Measurements from ENCODE around the gene SLC41A1. TPM values are rescaled to one million over a fixed set of nuclear protein-coding genes. Genes with fewer than 3 reads are reported as not detected.

The SLC41A1 gene
- total RNA-seq, 2 donors from 2014 or later = 17.1 to 32.8 TPM

- peaks cover 8% of the 10 kb centered on the region for H3K27me3 ChIP-seq (ENCODE audit: control insufficient read depth, insufficient read depth, low read length, poor library complexity, severe bottlenecking)
- Mint-ChIP-seq H3K27ac (peak overlapping the region; percentile 83), H3K9me3 (no peaks in the 10 kb centered on the region), H3K36me3 (ENCODE audit: low read depth) (peaks cover 19% of the 10 kb centered on the region), H3K27me3 (ENCODE audit: insufficient read depth) (peaks cover 17% of the 10 kb centered on the region), H3K4me1 (peaks cover 29% of the 10 kb centered on the region), H3K4me3 (no peak overlapping the region)
- no peak overlapping the region for H3K9ac ChIP-seq (ENCODE audit: extremely low read depth, low read length, poor library complexity, severe bottlenecking)
- no peak overlapping the region for H3K27ac ChIP-seq (ENCODE audit: low read depth, low read length)
- no peaks in the 10 kb centered on the region for H3K4me1 ChIP-seq (ENCODE audit: control insufficient read depth, insufficient read depth, low read length)
- H3K9me3 ChIP-seq (ENCODE audit: control insufficient read depth, low read length) = no peaks in the 10 kb centered on the region
- 71 to 95% methylated on average over 1 to 12 of the region's 12 CpGs for WGBS, 2 experiments (ENCODE audit: insufficient coverage in 1 of 2, insufficient read length in 1 of 2)
- no peak overlapping the region for H3K4me3 ChIP-seq (ENCODE audit: low read length)
- peak; percentile 72 for TF ChIP-seq CTCF (conservative IDR thresholded peaks at IDR 0.05)
- H3K36me3 ChIP-seq (ENCODE audit: control insufficient read depth, insufficient read depth, low read length) = peaks cover 12% of the 10 kb centered on the region
- peak; percentile 81 for DNase-seq
Measured at GRCh38 chr1:205810448-205811157, 2.4 kb downstream of the SLC41A1 start.

- Histone ChIP-seq H3K9ac (ENCODE audit: extremely low read depth, low read length, poor library complexity, severe bottlenecking) (no peak overlapping the region), H3K36me3 (ENCODE audit: control insufficient read depth, insufficient read depth, low read length) (peaks cover 12% of the 10 kb centered on the region), H3K4me1 (ENCODE audit: control insufficient read depth, insufficient read depth, low read length) (no peaks in the 10 kb centered on the region), H3K27me3 (ENCODE audit: control insufficient read depth, insufficient read depth, low read length, poor library complexity, severe bottlenecking) (peaks cover 8% of the 10 kb centered on the region), H3K27ac (ENCODE audit: low read depth, low read length) (no peak overlapping the region), H3K4me3 (ENCODE audit: low read length) (no peak overlapping the region), H3K9me3 (ENCODE audit: control insufficient read depth, low read length) (no peaks in the 10 kb centered on the region)
- Mint-ChIP-seq H3K4me1 (peaks cover 29% of the 10 kb centered on the region), H3K27ac (no peak overlapping the region), H3K27me3 (ENCODE audit: insufficient read depth) (peaks cover 14% of the 10 kb centered on the region), H3K4me3 (no peak overlapping the region), H3K9me3 (no peaks in the 10 kb centered on the region), H3K36me3 (ENCODE audit: low read depth) (peaks cover 19% of the 10 kb centered on the region)
- WGBS, 2 experiments (ENCODE audit: insufficient coverage in 1 of 2, insufficient read length in 1 of 2) = 92 to 96% methylated on average over 14 of the region's 14 CpGs
- TF ChIP-seq CTCF (conservative IDR thresholded peaks at IDR 0.05) = no peak
- DNase-seq = no peak
Measured at GRCh38 chr1:205809942-205810345, 3.1 kb downstream of the SLC41A1 start.

- H3K27ac ChIP-seq (ENCODE audit: low read depth, low read length) = no peak overlapping the region
- H3K36me3 ChIP-seq (ENCODE audit: control insufficient read depth, insufficient read depth, low read length) = peaks cover 12% of the 10 kb centered on the region
- peaks cover 19% of the 10 kb centered on the region for H3K36me3 Mint-ChIP-seq (ENCODE audit: low read depth)
- no peak overlapping the region for H3K4me3 Mint-ChIP-seq
- WGBS, 2 experiments (ENCODE audit: insufficient coverage in 1 of 2, insufficient read length in 1 of 2) = 90% methylated on average over 3 of the region's 3 CpGs
- no peak for TF ChIP-seq CTCF (conservative IDR thresholded peaks at IDR 0.05)
- no peak overlapping the region for H3K4me3 ChIP-seq (ENCODE audit: low read length)
- H3K27me3 ChIP-seq (ENCODE audit: control insufficient read depth, insufficient read depth, low read length, poor library complexity, severe bottlenecking) = peaks cover 7% of the 10 kb centered on the region
- no peaks in the 10 kb centered on the region for H3K4me1 ChIP-seq (ENCODE audit: control insufficient read depth, insufficient read depth, low read length)
- H3K9ac ChIP-seq (ENCODE audit: extremely low read depth, low read length, poor library complexity, severe bottlenecking) = no peak overlapping the region
- H3K9me3 Mint-ChIP-seq = peaks cover 1% of the 10 kb centered on the region
- H3K27me3 Mint-ChIP-seq (ENCODE audit: insufficient read depth) = peaks cover 9% of the 10 kb centered on the region
- H3K27ac Mint-ChIP-seq = no peak overlapping the region
- DNase-seq = no peak
- no peaks in the 10 kb centered on the region for H3K9me3 ChIP-seq (ENCODE audit: control insufficient read depth, low read length)
- H3K4me1 Mint-ChIP-seq = peaks cover 29% of the 10 kb centered on the region
Measured at GRCh38 chr1:205809469-205809868, 3.5 kb downstream of the SLC41A1 start.
